Mucosa of descending colon (tissue), 3 donors: ENCODE data around the gene FRMPD2. TPM values are rescaled to one million over a fixed set of nuclear protein-coding genes. Genes with fewer than 3 reads are reported as not detected.

Source experiments
- ATAC-seq: fragments of 200-7000 bp; cut with Tn5 transposase; one replicate; pipeline ENCODE4 v1.9.1; 2020; ENCODE audit warnings: mild to moderate bottlenecking, moderate library complexity
- DNase-seq, 3 donors: peaks; one replicate each; pipeline ENCODE4 v3.0.0-alpha.2; 2020
- H3K36me3 ChIP-seq: fragments of 200-600 bp; one replicate; pipeline ENCODE4 v1.8.0; 2021; ENCODE audit warnings: low read depth, mild to moderate bottlenecking
- H3K4me1 ChIP-seq: fragments of 200-600 bp; one replicate; pipeline ENCODE4 v1.8.0; 2021; ENCODE audit warnings: low read depth, mild to moderate bottlenecking
- H3K4me3 ChIP-seq: fragments of 200-600 bp; one replicate; pipeline ENCODE4 v1.8.0; 2021; ENCODE audit warnings: mild to moderate bottlenecking
- H3K9me3 ChIP-seq: fragments of 200-600 bp; one replicate; pipeline ENCODE4 v1.8.0; 2021; ENCODE audit warnings: mild to moderate bottlenecking
- intact Hi-C, 2 donors: fragments of 100-400 bp; cut with DNase I in 1 of 2; cut with micrococcal nuclease in 1 of 2; formaldehyde crosslinking; loops; one replicate each; pipeline versions ENCODE4 v1.11.0 to v1.11.1; 2022; cut with DNase I, micrococcal nuclease
- total RNA-seq, 3 donors: library from RNA; stranded (reverse); fragmentation: NEBNext Ultra II Directional in 2 of 3; extraction: Animal tissue kit (Norgen Biotek cat#: 25700) in 2 of 3; gene quantifications; one replicate each; pipeline versions ENCODE4 v1.2.1 to v1.2.4, GENCODE V29; 2021 to 2023
- TF ChIP-seq, protein P1 (sequence below): fragments of 200-600 bp; IDR thresholded peaks from one replicate; pipeline ENCODE4 v1.8.0; 2022; ENCODE audit warnings: antibody characterized with exemption, mild to moderate bottlenecking
- donor health status: DM: no; HTN: no; CAD: no; lungs with moderate emphysema.
- donor health status: DM: no; HTN: no; CAD: no.
- donor health status: DM: no; HTN: yes; CAD: no.

Gene FRMPD2
- total RNA-seq, 3 donors from 2014 or later, result 0.35 to 0.73 TPM; not detected in 1

- Histone ChIP-seq H3K4me3 (no peak overlapping the region), H3K9me3 (no peaks in the 10 kb centered on the region), H3K4me1 (no peaks in the 10 kb centered on the region), H3K36me3 (no peaks in the 10 kb centered on the region)
- intact Hi-C loops, result no loop called here
- TF ChIP-seq, protein P1, sequence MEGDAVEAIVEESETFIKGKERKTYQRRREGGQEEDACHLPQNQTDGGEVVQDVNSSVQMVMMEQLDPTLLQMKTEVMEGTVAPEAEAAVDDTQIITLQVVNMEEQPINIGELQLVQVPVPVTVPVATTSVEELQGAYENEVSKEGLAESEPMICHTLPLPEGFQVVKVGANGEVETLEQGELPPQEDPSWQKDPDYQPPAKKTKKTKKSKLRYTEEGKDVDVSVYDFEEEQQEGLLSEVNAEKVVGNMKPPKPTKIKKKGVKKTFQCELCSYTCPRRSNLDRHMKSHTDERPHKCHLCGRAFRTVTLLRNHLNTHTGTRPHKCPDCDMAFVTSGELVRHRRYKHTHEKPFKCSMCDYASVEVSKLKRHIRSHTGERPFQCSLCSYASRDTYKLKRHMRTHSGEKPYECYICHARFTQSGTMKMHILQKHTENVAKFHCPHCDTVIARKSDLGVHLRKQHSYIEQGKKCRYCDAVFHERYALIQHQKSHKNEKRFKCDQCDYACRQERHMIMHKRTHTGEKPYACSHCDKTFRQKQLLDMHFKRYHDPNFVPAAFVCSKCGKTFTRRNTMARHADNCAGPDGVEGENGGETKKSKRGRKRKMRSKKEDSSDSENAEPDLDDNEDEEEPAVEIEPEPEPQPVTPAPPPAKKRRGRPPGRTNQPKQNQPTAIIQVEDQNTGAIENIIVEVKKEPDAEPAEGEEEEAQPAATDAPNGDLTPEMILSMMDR, result peak; percentile 56
- peak in 2 of 3 donors; percentile 70 to 71 for DNase-seq
- peak; percentile 82 for ATAC-seq
Measured at GRCh38 chr10:48215486-48216203, 58.9 kb downstream of the FRMPD2 start.

DNA sequence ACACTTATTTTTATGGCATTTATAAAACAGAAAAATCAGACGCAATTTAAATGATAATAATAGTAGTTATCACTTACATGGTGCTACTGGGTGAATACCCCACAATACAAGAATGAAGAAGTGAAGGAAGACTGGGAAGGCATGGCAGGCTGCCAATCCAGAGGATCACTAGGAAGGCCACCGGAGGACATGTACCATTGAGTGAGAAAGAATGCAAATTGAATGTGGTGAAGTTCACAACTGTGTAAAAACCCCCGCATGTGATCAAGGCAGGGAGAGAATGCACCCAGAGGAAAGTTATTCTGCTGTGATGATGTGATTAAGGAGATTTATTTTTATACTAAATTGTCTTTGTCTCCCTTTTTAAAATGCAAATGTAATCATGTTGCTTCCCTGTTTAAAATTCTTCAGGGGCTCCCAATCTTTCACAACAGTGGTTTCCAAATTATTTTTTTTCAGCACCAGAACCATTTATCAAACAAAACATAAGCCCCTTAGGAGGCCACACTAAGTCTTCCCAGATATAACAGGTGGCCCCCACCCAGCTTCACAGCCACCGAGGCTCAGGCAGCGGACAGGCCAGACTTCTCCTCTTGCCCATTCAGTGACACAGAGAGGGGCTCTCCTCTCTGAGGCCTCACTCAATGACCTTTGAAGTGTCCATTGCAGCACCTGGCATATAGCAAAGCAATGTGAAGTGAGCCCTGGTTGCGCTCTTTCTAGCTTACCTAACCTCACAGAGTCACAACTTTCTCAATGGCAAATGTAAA, 59.6 kb downstream of the FRMPD2 start:
- TF ChIP-seq, protein P1, result no peak
- intact Hi-C loops, result no loop called here
- DNase-seq, result no peak

DNA sequence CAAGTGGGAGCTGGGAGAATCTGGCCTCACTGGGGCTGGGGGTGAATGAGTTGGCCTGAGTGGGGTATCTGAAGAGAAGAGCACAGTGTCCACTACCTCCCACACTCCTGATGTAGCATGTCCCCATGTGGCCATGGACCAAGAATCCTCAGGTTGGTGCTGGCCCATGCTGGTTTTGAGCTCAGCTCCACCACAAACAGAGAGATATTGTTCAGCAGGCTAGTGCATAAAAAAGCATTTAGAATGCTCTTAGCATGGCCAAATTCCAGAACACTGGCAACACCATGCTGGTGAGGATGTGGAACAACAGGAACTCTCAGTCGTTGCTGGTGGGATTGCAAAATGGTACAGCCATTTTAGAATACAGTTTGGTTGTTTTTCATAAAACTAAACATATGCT, 61.4 kb downstream of the FRMPD2 start:
- intact Hi-C loops, result no loop called here
- no peak for ATAC-seq

More for the DNA sequence above, 59.6 kb downstream of the FRMPD2 start:
- no peak for ATAC-seq
- H3K9me3 ChIP-seq, result no peaks in the 10 kb centered on the region
- no peaks in the 10 kb centered on the region for H3K36me3 ChIP-seq
- H3K4me1 ChIP-seq, result no peaks in the 10 kb centered on the region
- no peak overlapping the region for H3K4me3 ChIP-seq

GRCh38 chr10:48211777-48212176, 62.7 kb downstream of the FRMPD2 start:
- H3K4me1 ChIP-seq, result no peaks in the 10 kb centered on the region
- no peaks in the 10 kb centered on the region for H3K9me3 ChIP-seq
- DNase-seq, result no peak
- no peak for ATAC-seq
- intact Hi-C loops, result no loop called here
- H3K36me3 ChIP-seq, result no peaks in the 10 kb centered on the region
- TF ChIP-seq, protein P1, result no peak
- H3K4me3 ChIP-seq, result no peak overlapping the region

More for the DNA sequence above, 61.4 kb downstream of the FRMPD2 start:
- H3K9me3 ChIP-seq, result no peaks in the 10 kb centered on the region
- no peaks in the 10 kb centered on the region for H3K36me3 ChIP-seq
- H3K4me1 ChIP-seq, result no peaks in the 10 kb centered on the region
- H3K4me3 ChIP-seq, result no peak overlapping the region
- TF ChIP-seq, protein P1, result no peak
- no peak for DNase-seq

- DNase-seq, result no peak
- Histone ChIP-seq H3K36me3 (no peaks in the 10 kb centered on the region), H3K9me3 (no peaks in the 10 kb centered on the region), H3K4me1 (no peaks in the 10 kb centered on the region), H3K4me3 (no peak overlapping the region)
- intact Hi-C loops, result no loop called here
- no peak for ATAC-seq
- TF ChIP-seq, protein P1, result no peak
Measured at GRCh38 chr10:48210966-48211365, 63.5 kb downstream of the FRMPD2 start.
